ENCODE results near the gene ELOVL2. TPM values are rescaled to one million over a fixed set of nuclear protein-coding genes. Genes with fewer than 3 reads are reported as not detected.
"Not testable (repeated sequence)": the region's sequence is repeated elsewhere in the genome, so short reads cannot be mapped to it uniquely, and the experiment has no call there.

Gene ELOVL2
- total RNA-seq (2014; rRNA removed; shearing (Covaris generic); ENCODE audit: low replicate concordance) = 41.8 and 56.3 TPM in 2 replicates

GRCh38 chr6:11043961-11044711 lies at the start of gene ELOVL2:
TSS of gene ELOVL2 (minus strand) at chr6:11044305. CDS start at chr6:11044230, 75 bp downstream.
- H3K36me3 ChIP-seq = no peaks in the 10 kb centered on the region
- H3K27me3 ChIP-seq = no peaks in the 10 kb centered on the region
- H3K9me3 ChIP-seq = no peaks in the 10 kb centered on the region
- H3K4me3 ChIP-seq = peak within 1 kb of the TSS; percentile 70
- DNase-seq = peak; percentile 75

DNA sequence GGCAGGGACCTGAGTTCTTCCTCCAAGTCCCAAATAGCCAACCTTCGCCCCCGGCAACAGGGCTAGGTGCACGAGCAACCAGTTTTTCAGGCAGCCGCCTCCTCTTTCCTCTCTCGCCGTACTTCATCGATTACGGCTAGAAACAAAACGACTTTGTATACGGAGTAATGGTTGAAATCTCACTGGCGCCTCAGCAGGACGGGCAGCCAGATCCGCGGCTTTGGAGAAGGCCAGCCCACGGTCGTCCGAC lies 49.2 kb upstream of the ELOVL2 start:
- H3K27me3 ChIP-seq = no peaks in the 10 kb centered on the region
- peak overlapping the region; percentile 95 for H3K4me3 ChIP-seq
- H3K36me3 ChIP-seq = peaks cover 12% of the 10 kb centered on the region
- no peaks in the 10 kb centered on the region for H3K9me3 ChIP-seq
- DNase-seq = no peak

DNA sequence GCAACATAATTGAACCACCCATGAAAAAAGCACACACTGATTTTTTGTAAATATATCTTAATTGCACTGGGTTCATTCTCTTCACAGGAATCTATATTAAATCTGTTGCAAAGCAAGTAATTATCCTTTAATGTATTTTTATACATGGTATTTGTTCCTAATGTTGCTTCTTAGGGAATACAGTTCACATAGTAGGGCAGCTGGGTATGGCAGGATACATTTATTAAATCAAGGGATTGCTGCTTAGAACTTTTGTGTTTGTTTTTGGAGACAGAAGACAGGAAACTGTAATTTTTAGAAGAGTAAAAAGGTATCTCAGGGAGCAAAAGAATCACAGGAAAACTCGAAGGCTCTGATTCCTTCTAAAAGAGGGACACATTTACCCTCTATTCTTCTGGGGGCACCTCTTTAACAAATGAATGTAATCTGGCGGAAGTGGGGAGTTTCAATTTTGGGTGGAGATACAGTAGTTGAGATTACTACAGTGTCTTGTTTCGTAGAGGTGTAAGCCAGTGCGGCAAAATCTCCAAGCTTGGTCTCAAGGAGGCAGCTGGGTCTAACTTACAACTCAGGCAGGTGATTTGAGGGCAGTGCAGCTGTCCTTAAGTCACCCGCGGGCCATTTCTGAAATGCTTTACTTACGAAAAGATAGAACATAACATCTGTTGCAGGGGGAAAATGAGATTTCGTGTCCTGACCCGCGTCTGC lies 48.7 kb upstream of the ELOVL2 start:
- no peaks in the 10 kb centered on the region for H3K9me3 ChIP-seq
- H3K4me3 ChIP-seq = peak overlapping the region; percentile 95
- H3K36me3 ChIP-seq = peaks cover 7% of the 10 kb centered on the region
- no peak for DNase-seq
- H3K27me3 ChIP-seq = no peaks in the 10 kb centered on the region

- H3K27me3 ChIP-seq, DNase-seq, H3K4me3 ChIP-seq, H3K9me3 ChIP-seq, H3K36me3 ChIP-seq: not testable (repeated sequence)
Observed at GRCh38 chr6:11091141-11091540, 47.0 kb upstream of the ELOVL2 start.

DNA sequence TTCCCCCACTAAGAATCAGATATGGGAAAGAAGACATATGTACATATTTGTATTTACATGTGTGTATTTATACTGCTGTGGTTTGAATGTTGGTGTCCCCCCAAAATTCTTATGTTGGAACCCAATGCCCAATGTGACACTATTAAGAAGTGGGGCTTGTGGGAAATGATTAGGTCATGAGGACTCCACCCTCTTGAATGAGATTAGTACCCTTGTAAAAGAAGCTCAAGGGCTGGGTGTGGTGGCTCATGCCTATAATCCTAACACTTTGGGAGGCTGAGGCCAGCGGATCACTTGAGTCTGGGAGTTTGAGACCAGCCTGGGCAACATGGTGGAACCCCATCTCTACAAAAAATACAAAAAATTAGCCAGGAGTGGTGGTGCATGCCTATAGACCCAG lies 45.6 kb upstream of the ELOVL2 start:
- no peaks in the 10 kb centered on the region for H3K9me3 ChIP-seq
- DNase-seq = no peak
- no peaks in the 10 kb centered on the region for H3K27me3 ChIP-seq
- H3K4me3 ChIP-seq = no peak overlapping the region
- no peaks in the 10 kb centered on the region for H3K36me3 ChIP-seq

- H3K9me3 ChIP-seq, H3K27me3 ChIP-seq, H3K36me3 ChIP-seq: not testable (repeated sequence)
- peak; percentile 20 for DNase-seq
- peak overlapping the region; percentile 37 for H3K4me3 ChIP-seq
Observed at GRCh38 chr6:11087141-11087812, 43.2 kb upstream of the ELOVL2 start.

DNA sequence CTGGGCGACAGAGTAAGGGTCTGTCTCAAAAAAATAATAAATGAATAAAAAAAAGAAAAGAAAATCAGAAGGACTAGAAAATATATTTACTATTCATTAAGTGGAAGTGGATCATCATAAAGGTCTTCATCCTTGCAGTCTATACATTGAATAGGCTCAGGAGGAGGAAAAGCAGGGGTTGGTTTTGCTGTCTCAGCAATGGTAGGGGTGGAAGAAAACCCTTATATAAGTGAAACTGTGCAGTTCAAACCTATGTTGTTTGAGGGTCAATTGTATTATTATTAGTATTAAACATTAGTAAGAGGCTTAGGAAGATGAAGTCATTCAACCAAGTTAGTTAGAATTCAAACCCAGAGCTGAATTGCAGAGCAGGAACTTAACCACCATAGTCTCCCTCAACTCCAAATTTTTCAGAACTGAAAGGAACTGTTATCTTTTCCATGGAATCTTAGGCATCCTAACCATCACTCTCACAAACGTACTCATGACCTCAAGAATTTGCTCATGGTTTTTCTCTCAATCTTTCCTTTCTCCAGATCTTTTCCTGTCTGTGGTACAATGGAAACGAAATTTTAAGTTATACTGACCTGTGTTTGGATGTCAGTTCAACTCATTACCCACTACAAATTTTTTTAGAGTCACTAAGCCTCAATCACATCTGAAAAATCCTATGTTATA lies 41.8 kb upstream of the ELOVL2 start:
- no peaks in the 10 kb centered on the region for H3K27me3 ChIP-seq
- no peaks in the 10 kb centered on the region for H3K9me3 ChIP-seq
- no peak for DNase-seq
- H3K4me3 ChIP-seq = no peak overlapping the region
- no peaks in the 10 kb centered on the region for H3K36me3 ChIP-seq

DNA sequence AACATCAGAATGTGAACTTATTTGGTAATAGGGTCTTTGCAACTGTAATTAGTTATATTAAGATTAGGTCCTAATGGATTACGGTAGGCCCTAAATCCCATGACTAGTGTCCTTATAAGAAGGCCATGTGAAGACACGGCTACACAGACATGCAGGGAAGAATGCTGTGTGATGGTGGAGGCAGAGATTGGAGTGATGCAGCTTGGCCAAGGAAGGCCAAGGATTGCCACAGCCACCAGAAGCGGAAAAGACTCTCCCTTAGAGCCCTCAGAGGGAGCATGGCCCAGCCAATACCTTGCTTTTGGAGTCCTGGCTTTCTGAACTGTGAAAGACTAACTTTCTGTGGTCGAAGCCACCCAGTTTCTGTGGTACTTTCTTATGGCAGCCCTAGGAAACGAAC lies 39.9 kb upstream of the ELOVL2 start:
- no peak for DNase-seq
- H3K27me3 ChIP-seq = no peaks in the 10 kb centered on the region
- no peaks in the 10 kb centered on the region for H3K9me3 ChIP-seq
- no peak overlapping the region for H3K4me3 ChIP-seq
- no peaks in the 10 kb centered on the region for H3K36me3 ChIP-seq

GRCh38 chr6:11083491-11083890 lies 39.4 kb upstream of the ELOVL2 start:
- no peaks in the 10 kb centered on the region for H3K36me3 ChIP-seq
- H3K4me3 ChIP-seq = no peak overlapping the region
- no peak for DNase-seq

GRCh38 chr6:11080296-11080695 lies 36.2 kb upstream of the ELOVL2 start:
- no peaks in the 10 kb centered on the region for H3K9me3 ChIP-seq
- H3K27me3 ChIP-seq = no peaks in the 10 kb centered on the region
- no peak for DNase-seq
- H3K36me3 ChIP-seq = no peaks in the 10 kb centered on the region
- no peak overlapping the region for H3K4me3 ChIP-seq

More at GRCh38 chr6:11083491-11083890, 39.4 kb upstream of the ELOVL2 start:
- Histone ChIP-seq H3K9me3 (no peaks in the 10 kb centered on the region), H3K27me3 (no peaks in the 10 kb centered on the region)

DNA sequence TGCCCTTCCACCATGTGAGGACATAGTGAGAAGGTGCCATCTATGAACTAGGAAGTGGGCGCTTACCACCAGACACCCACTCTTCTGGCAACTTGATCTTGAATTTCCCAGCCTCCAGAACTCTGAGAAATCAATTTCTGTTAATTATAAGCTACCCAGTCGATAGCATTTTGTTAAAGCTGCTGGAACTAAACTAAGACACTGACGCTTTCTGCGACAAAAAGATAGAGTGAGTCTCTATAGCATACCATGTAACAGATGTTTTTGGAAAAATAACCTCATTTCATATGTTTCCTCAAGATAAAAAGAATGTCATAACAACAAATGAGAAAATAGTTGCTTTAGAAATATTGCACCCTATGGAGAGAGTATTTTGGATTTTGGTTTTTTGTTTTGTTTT lies 34.2 kb upstream of the ELOVL2 start:
- H3K36me3 ChIP-seq = no peaks in the 10 kb centered on the region
- H3K9me3 ChIP-seq = no peaks in the 10 kb centered on the region
- H3K27me3 ChIP-seq = no peaks in the 10 kb centered on the region
- H3K4me3 ChIP-seq = no peak overlapping the region
- DNase-seq = no peak

DNA sequence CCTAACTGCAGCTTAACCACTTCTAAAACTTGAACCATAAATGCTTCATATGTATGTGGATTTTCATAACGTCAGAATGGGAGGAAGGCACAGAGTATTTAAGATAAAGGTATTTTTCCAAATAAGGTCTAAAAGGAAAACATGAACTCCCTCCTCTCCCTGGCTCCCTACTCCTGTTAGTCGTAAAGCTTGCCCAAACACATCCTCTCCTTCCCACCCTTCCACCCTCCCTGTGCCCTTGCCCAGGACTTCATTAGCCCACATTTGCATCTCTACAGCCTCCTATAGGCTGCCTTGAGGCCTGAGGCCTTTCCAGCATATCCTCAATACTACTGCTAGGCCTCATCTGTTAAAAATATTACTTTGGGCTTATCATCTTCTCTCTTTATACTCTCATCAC lies 32.4 kb upstream of the ELOVL2 start:
- DNase-seq = no peak
- no peak overlapping the region for H3K4me3 ChIP-seq
- H3K27me3 ChIP-seq = no peaks in the 10 kb centered on the region
- no peaks in the 10 kb centered on the region for H3K36me3 ChIP-seq
- no peaks in the 10 kb centered on the region for H3K9me3 ChIP-seq

GRCh38 chr6:11072101-11072500 lies 28.0 kb upstream of the ELOVL2 start:
- Histone ChIP-seq H3K36me3 (no peaks in the 10 kb centered on the region), H3K27me3 (no peaks in the 10 kb centered on the region), H3K9me3 (no peaks in the 10 kb centered on the region), H3K4me3 (no peak overlapping the region)
- no peak for DNase-seq

DNA sequence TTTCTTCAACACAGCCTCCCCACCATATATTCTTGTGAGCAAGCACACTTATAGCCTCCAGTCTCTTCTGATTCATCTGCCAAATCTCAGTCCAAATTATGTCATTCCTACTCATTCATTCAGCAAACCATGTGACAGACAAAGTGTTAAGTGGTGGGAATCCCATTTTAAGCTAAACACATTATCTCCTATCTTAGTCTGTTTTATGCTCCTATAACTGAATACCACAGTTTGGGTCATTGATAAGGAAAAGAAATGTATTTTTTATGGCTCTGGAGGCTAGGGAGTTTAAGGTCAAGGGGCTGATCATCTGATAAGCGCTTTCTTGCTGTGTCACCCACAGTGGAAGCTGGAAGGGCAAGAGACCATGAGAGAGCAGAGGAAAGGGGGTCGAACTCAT lies 25.7 kb upstream of the ELOVL2 start:
- H3K36me3 ChIP-seq = no peaks in the 10 kb centered on the region
- H3K9me3 ChIP-seq = no peaks in the 10 kb centered on the region
- no peak for DNase-seq
- no peak overlapping the region for H3K4me3 ChIP-seq
- no peaks in the 10 kb centered on the region for H3K27me3 ChIP-seq

GRCh38 chr6:11067348-11067747 lies 23.2 kb upstream of the ELOVL2 start:
- Histone ChIP-seq H3K4me3 (no peak overlapping the region), H3K36me3 (no peaks in the 10 kb centered on the region), H3K9me3 (no peaks in the 10 kb centered on the region), H3K27me3 (no peaks in the 10 kb centered on the region)
- DNase-seq = no peak

GRCh38 chr6:11066505-11067347 lies 22.6 kb upstream of the ELOVL2 start:
- H3K27me3 ChIP-seq = no peaks in the 10 kb centered on the region
- no peaks in the 10 kb centered on the region for H3K36me3 ChIP-seq
- H3K4me3 ChIP-seq = no peak overlapping the region
- DNase-seq = no peak
- no peaks in the 10 kb centered on the region for H3K9me3 ChIP-seq

All from MG63 (cell line).